HG03045 (cell line): ENCODE results near the gene SH3TC1.

ENCODE experiments used
- ATAC-seq: cut with Tn5 transposase; IDR thresholded peaks from one replicate; pipeline ENCODE4 v1.9.1; 2021; ENCODE audit warnings: mild to moderate bottlenecking, moderate library complexity; ENCODE audit not compliant: unreplicated experiment

Gene SH3TC1

GRCh38 chr4:8284391-8284790 is 85.3 kb downstream of the SH3TC1 start:
- ATAC-seq = no peak

DNA sequence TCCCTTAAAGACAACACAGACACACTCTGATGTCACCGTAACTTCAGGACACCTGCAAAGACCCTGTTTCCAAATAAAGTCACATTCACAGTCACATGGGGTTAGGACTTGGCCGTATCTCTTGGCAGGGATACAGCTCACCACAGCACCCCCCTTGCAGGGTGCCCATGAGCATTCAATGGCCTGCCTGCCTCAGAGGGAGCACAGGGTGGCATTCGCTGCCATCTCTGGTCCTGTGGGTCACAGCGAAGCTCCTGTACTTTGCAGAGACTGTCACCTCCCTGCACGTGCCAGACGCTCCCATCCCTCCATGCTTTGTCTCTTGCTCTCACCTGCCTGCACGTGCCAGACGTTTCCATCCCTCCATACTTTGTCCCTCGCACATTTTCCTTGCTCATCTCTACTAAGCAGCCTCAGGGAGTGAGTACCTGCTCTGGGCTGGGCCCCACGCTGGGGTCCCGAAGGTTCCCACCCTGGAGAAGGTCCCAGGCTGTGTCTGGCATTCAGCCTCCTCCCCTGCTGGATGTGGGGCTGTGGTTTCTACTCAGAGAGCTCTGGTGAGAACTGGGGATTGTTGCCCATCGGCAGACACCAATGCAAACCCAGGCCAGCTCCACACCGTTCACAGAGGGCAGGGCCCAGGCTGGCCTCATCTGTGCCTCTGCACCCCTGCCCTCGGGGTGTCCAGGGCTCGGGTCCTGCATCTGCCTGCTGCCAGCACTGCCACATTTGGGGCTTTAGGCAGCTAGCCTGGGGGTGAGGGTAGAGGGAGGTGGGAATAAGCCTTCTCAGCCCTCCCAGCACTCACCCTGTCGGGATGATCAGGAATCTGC is 86.3 kb downstream of the SH3TC1 start:
- no peak for ATAC-seq

DNA sequence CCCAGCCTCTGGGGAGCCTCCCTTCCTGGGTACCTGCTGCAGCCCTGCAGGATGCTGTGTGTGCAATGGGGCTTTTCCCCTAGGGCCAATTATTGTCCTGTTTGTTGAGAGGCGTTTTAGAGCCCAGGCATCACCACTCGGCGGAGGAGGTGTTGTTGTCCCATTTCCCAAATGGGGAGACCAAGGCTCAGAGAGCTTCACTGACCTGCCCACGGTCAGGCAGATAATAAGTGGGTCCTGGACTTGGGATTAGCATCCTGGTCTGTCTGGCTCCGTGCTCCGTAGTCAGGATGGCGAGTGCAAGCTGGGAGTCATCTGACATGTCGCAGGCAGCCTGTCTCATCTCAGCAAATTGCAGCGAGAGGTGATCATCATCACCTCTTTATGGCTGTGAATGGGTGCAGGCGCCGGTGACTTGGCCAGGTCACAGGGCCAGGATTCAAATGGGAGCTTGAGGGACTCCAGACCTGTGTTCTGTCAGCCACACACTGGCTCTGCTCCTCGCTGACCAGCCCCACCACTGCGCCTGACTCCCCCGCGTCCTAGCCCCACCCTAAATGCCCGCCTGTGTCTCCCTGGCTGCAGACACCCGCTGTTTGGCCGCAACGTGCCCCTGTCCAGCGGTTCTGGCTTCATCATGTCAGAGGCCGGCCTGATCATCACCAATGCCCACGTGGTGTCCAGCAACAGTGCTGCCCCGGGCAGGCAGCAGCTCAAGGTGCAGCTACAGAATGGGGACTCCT is 87.1 kb downstream of the SH3TC1 start:
- no peak for ATAC-seq

DNA sequence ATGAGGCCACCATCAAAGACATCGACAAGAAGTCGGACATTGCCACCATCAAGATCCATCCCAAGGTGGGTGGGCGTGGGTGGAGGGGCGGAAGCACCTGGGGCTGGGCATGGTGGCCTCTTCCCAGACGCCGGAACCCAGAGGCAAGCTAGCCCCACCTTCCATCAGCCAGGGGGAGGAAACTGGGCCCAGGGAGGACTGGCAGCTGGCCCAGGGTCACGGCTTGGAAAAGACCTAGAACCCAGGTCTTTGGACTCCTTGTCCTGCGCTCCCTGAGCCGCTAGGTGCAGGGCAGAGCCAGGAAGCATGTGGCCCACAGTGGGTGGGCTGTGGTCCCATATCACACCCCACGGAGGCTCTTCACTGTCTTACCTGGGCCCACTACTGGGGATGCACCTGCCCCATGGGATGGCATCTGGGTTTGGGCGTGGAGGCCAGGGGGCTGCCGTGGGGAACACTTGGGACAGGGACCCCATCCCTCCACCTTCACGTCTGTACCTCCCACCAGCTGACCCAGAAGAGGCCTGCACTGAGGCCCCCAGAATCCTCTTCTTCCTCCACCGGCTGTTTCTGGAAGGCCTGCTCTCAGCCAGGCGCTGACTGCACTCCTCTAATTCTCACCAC is 87.7 kb downstream of the SH3TC1 start:
- ATAC-seq = no peak

- no peak for ATAC-seq
Measured at GRCh38 chr4:8287343-8288280, 88.5 kb downstream of the SH3TC1 start.

GRCh38 chr4:8289151-8289750 is 90.2 kb downstream of the SH3TC1 start:
- ATAC-seq = no peak

GRCh38 chr4:8289956-8290700 is 91.0 kb downstream of the SH3TC1 start:
- no peak for ATAC-seq

DNA sequence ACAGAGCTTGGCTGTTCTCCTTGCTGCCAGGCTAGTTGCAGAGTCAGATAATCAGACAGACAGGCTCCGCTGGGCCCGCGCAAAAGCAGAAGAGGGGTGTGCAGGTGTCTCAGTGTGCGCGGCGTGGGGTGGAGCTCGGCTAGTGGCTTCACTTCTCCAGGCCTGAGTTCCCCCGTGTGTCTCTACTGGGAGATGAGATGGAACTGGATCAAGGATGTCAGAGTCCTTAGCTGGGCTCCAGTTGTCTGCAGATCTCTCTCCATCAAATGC is 91.5 kb downstream of the SH3TC1 start:
- no peak for ATAC-seq
